Caco-2 (cell line): ENCODE results near the gene ARHGEF1. TPM values are rescaled to one million over a fixed set of nuclear protein-coding genes. Genes with fewer than 3 reads are reported as not detected.

ENCODE experiments used
- BruUV-seq: library from RNA; stranded (reverse); fragments of 400-500 nt; replicated peaks from 2 replicates; lab custom pipeline; 2021; lab: Mats Ljungman, UMichigan
- CTCF ChIA-PET: fragments of 300-600 bp; sonication (Branson Sonifier 250); formaldehyde crosslinking; loops from one replicate; lab custom pipeline; 2022; ENCODE audit warnings: antibody characterized with exemption; lab: Charles Lee
- POLR2A ChIA-PET: fragments of 300-600 bp; sonication (Branson Sonifier 250); formaldehyde crosslinking; loops from one replicate; lab custom pipeline; 2022; ENCODE audit warnings: antibody characterized with exemption; lab: Charles Lee
- DNase-seq, 2 experiments: peaks; one replicate each; pipeline versions ENCODE4 v3.0.0 to v3.0.0-alpha.2; 2020 to 2022
- H3K27me3 ChIP-seq: replicated peaks from 2 replicates; pipeline ENCODE4 v1.6.0; 2011; ENCODE audit warnings: low read length; ENCODE audit not compliant: control insufficient read depth, insufficient read depth
- H3K36me3 ChIP-seq: 2 replicates; pipeline ENCODE4 v1.5.1; 2011; ENCODE audit warnings: low read length; ENCODE audit not compliant: control insufficient read depth, insufficient read depth
- H3K4me1 ChIP-seq: fragments of 250-450 bp; sonication (Bioruptor Pico); 2 replicates; pipeline ENCODE4 v1.5.1; 2020; ENCODE audit warnings: mild to moderate bottlenecking
- H3K4me3 ChIP-seq: 2 replicates; pipeline ENCODE4 v1.5.1; 2011; ENCODE audit warnings: low read depth, mild to moderate bottlenecking, control low read depth, low read length
- H3K9me3 ChIP-seq: fragments of 250-450 bp; sonication (Bioruptor Pico); 2 replicates; pipeline ENCODE4 v1.5.1; 2020; ENCODE audit warnings: mild to moderate bottlenecking, moderate library complexity
- H3K27ac Mint-ChIP-seq: one replicate; pipeline ENCODE4 v1.8.0; 2022; ENCODE audit warnings: mixed read lengths; ENCODE audit not compliant: unreplicated experiment
- H3K27me3 Mint-ChIP-seq: one replicate; pipeline ENCODE4 v1.8.0; 2022; ENCODE audit warnings: mixed read lengths; ENCODE audit not compliant: insufficient read depth, unreplicated experiment
- H3K36me3 Mint-ChIP-seq: one replicate; pipeline ENCODE4 v1.8.0; 2022; ENCODE audit warnings: mild to moderate bottlenecking, mixed read lengths; ENCODE audit not compliant: insufficient read depth, unreplicated experiment
- H3K4me1 Mint-ChIP-seq: one replicate; pipeline ENCODE4 v1.8.0; 2022; ENCODE audit warnings: low read depth, mixed read lengths; ENCODE audit not compliant: unreplicated experiment
- H3K4me3 Mint-ChIP-seq: one replicate; pipeline ENCODE4 v1.8.0; 2022; ENCODE audit warnings: mild to moderate bottlenecking, moderate library complexity, mixed read lengths; ENCODE audit not compliant: unreplicated experiment
- H3K9me3 Mint-ChIP-seq: one replicate; pipeline ENCODE4 v1.8.0; 2022; ENCODE audit warnings: mixed read lengths; ENCODE audit not compliant: unreplicated experiment
- intact Hi-C: fragments of 100-400 bp; cut with micrococcal nuclease; formaldehyde crosslinking; loops from one replicate; pipeline ENCODE4 v1.10.0; 2022; ENCODE audit not compliant: unreplicated experiment
- microRNA-seq: library from miRNA; unstranded; fragments of <30 nt; microRNA quantifications from one replicate; pipeline ENCODE4 v1.2.0, GENCODE V29; 2022
- total RNA-seq: library from RNA; stranded (reverse); gene quantifications from 2 replicates; pipeline ENCODE4 v1.2.3, GENCODE V29; 2022
- TF ChIP-seq, protein P1 (sequence below), 2 experiments: fragments of 200-600 bp in 1 of 2; IDR thresholded peaks; 1 replicate in 1 of 2; 2 replicates in 1 of 2; pipeline versions ENCODE4 v1.5.1 to v1.8.0; 2011 to 2022; ENCODE audit warnings: antibody characterized with exemption in 1 of 2, control low read depth in 1 of 2, inconsistent platforms in 1 of 2, low read depth in 1 of 2, low read length in 1 of 2, mild to moderate bottlenecking in 1 of 2, moderate library complexity in 1 of 2; ENCODE audit not compliant: insufficient read depth in 1 of 2, severe bottlenecking in 1 of 2, unreplicated experiment in 1 of 2

The ARHGEF1 gene
- total RNA-seq, 1 experiment from 2014 or later = 63.5 TPM

DNA sequence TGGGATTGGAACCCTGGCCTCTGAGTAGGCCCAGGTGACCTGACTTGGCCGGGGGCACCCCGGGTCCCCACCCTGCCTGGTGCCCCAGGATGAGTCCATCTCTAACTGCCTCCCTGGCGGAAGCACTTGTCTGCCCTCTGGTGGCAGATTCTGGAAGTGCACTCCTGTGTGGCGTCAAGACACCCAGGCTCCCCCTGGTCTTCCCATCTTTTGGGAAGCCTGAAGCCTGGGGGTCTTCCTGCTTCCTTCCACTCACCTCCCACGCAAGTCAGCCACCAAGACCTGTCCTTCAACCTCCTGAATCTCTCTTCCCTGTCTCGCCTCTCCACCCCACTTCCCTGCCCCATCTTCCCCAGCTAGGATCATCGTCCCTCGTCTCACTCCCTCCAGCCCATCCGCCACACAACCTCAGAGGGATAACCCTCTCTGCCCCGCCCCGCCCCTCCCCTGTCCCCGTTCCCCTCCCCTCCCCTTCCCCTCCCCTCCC lies 68.7 kb downstream of the ARHGEF1 start:
- CTCF ChIA-PET = interaction anchor here (1.8 kb wide), 1 partner anchor 78 kb away, joined by 5 read pairs; no protein-coding TSS in a partner anchor
- POLR2A ChIA-PET = interaction anchor here (0.7 kb wide), 1 partner anchor 67 kb away, joined by 4 read pairs; no protein-coding TSS in a partner anchor
- H3K4me1 Mint-ChIP-seq = no peaks in the 10 kb centered on the region
- Histone ChIP-seq H3K36me3 (no peaks in the 10 kb centered on the region), H3K9me3 (no peaks in the 10 kb centered on the region), H3K4me1 (no peaks in the 10 kb centered on the region), H3K27me3 (no peaks in the 10 kb centered on the region), H3K4me3 (no peak overlapping the region)
- no TSS peak for BruUV-seq
- TF ChIP-seq, protein P1, sequence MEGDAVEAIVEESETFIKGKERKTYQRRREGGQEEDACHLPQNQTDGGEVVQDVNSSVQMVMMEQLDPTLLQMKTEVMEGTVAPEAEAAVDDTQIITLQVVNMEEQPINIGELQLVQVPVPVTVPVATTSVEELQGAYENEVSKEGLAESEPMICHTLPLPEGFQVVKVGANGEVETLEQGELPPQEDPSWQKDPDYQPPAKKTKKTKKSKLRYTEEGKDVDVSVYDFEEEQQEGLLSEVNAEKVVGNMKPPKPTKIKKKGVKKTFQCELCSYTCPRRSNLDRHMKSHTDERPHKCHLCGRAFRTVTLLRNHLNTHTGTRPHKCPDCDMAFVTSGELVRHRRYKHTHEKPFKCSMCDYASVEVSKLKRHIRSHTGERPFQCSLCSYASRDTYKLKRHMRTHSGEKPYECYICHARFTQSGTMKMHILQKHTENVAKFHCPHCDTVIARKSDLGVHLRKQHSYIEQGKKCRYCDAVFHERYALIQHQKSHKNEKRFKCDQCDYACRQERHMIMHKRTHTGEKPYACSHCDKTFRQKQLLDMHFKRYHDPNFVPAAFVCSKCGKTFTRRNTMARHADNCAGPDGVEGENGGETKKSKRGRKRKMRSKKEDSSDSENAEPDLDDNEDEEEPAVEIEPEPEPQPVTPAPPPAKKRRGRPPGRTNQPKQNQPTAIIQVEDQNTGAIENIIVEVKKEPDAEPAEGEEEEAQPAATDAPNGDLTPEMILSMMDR (IDR thresholded peaks at IDR 0.05; ENCODE audit: insufficient read depth in 1 of 2, low read depth in 1 of 2, low read length in 1 of 2, severe bottlenecking in 1 of 2, unreplicated experiment in 1 of 2) = peak; percentile 98 to 99
- H3K9me3 Mint-ChIP-seq = no peaks in the 10 kb centered on the region
- intact Hi-C loops = loop anchor here (1.0 kb wide), 4 partner anchors 16 to 92 kb away; no protein-coding TSS in a partner anchor
- peak; percentile 84 to 89 for DNase-seq
- H3K27me3 Mint-ChIP-seq = no peaks in the 10 kb centered on the region
- H3K27ac Mint-ChIP-seq = no peak overlapping the region
- H3K4me3 Mint-ChIP-seq = no peak overlapping the region
- H3K36me3 Mint-ChIP-seq = peaks cover 6% of the 10 kb centered on the region

DNA sequence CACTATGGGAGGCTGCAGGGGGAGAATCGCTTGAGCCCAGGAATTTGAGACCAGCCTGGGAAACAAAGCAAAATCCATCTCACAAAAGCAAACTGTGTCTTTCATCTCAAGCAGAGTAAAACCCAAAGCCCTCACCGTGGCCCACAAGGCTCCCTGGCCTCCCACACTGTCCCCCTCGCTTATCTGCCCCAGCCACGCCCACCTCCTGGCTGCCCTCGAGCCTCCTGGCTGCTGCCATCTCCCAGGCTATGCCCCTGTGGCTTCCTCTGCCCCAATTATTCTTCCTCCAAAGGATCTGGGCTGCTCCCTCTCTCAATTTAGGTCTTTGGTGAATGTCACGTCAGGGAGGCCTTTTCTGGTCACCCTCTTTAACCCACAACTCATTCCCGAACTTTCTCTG lies 72.5 kb downstream of the ARHGEF1 start:
- TF ChIP-seq, protein P1 (IDR thresholded peaks at IDR 0.05; ENCODE audit: insufficient read depth in 1 of 2, low read depth in 1 of 2, low read length in 1 of 2, severe bottlenecking in 1 of 2, unreplicated experiment in 1 of 2) = no peak
- Histone ChIP-seq H3K36me3 (no peaks in the 10 kb centered on the region), H3K27me3 (no peaks in the 10 kb centered on the region), H3K9me3 (no peaks in the 10 kb centered on the region), H3K4me3 (no peak overlapping the region), H3K4me1 (peaks cover 14% of the 10 kb centered on the region)
- no peak for DNase-seq
- Mint-ChIP-seq H3K27ac (no peak overlapping the region), H3K4me1 (peaks cover 13% of the 10 kb centered on the region), H3K27me3 (no peaks in the 10 kb centered on the region), H3K9me3 (no peaks in the 10 kb centered on the region), H3K4me3 (no peak overlapping the region), H3K36me3 (peaks cover 13% of the 10 kb centered on the region)
- no TSS peak for BruUV-seq
- intact Hi-C loops = no loop called here
- ChIA-PET POLR2A (no interaction called here), CTCF (no interaction called here)

DNA sequence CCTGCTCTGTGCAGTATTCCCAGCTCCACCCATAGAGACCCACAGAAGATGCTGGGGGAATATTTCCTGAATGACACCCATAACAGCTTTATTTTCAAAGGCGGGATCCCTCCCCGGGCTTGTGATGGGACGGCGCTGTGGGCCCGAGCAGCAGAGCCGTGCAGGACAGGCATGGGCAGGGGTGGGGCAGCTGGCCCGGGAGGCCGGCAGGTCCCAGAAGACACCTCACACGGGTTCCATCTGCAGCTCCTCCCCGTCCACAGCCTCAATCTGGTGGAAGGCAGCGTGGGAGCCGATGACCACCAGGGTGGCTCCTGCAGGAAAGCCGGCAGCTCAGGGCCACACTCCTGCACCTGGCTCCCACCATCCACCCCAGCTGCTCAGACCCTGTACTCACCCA lies 73.6 kb downstream of the ARHGEF1 start:
- no peaks in the 10 kb centered on the region for H3K27me3 ChIP-seq
- DNase-seq = no peak
- POLR2A ChIA-PET = no interaction called here
- H3K4me1 Mint-ChIP-seq = peaks cover 13% of the 10 kb centered on the region
- H3K36me3 Mint-ChIP-seq = peaks cover 11% of the 10 kb centered on the region
- intact Hi-C loops = no loop called here
- no peaks in the 10 kb centered on the region for H3K9me3 Mint-ChIP-seq
- H3K27ac Mint-ChIP-seq = no peak overlapping the region
- TF ChIP-seq, protein P1 (IDR thresholded peaks at IDR 0.05; ENCODE audit: insufficient read depth in 1 of 2, low read depth in 1 of 2, low read length in 1 of 2, severe bottlenecking in 1 of 2, unreplicated experiment in 1 of 2) = no peak
- no peaks in the 10 kb centered on the region for H3K27me3 Mint-ChIP-seq
- no peak overlapping the region for H3K4me3 Mint-ChIP-seq
- CTCF ChIA-PET = no interaction called here
- H3K36me3 ChIP-seq = no peaks in the 10 kb centered on the region
- peaks cover 14% of the 10 kb centered on the region for H3K4me1 ChIP-seq
- BruUV-seq = no TSS peak
- no peaks in the 10 kb centered on the region for H3K9me3 ChIP-seq
- H3K4me3 ChIP-seq = no peak overlapping the region

Small RNA genes lying within 50 kb of the gene (microRNA-seq; reads per million reads assigned to microRNA genes)
- gene MIR6797 = 0.56 reads per million

Other genes with a start within 250 kb of the ARHGEF1 start
- 0.44 TPM in 1 of 2 replicates, not detected in the other for gene CEACAM7, start 194.9 kb upstream of the ARHGEF1 start, total RNA-seq
- gene CEACAM5, start 174.6 kb upstream of the ARHGEF1 start, total RNA-seq = 1.3 and 3.9 TPM in 2 replicates
- gene CEACAM6, start 127.7 kb upstream of the ARHGEF1 start, total RNA-seq = 10.7 and 16.2 TPM in 2 replicates
- not detected in 2 replicates for gene CEACAM3, start 86.6 kb upstream of the ARHGEF1 start, total RNA-seq
- not detected in 2 replicates for gene LYPD4, start 38.5 kb upstream of the ARHGEF1 start, total RNA-seq
- gene DMRTC2, start 38.1 kb upstream of the ARHGEF1 start, total RNA-seq = not detected in 2 replicates
- 3,297 and 3,418 TPM in 2 replicates for gene RPS19, start 22.9 kb upstream of the ARHGEF1 start, total RNA-seq
- gene CD79A, start 5.9 kb upstream of the ARHGEF1 start, total RNA-seq = 0.82 TPM in 1 of 2 replicates, not detected in the other
- gene ERFL, start 45.3 kb downstream of the ARHGEF1 start, total RNA-seq = 0.23 and 0.49 TPM in 2 replicates
- gene RABAC1, start 76.1 kb downstream of the ARHGEF1 start, total RNA-seq = 64.4 and 70.7 TPM in 2 replicates
- 0.54 and 0.84 TPM in 2 replicates for gene ATP1A3, start 111.0 kb downstream of the ARHGEF1 start, total RNA-seq
- gene GRIK5, start 187.0 kb downstream of the ARHGEF1 start, total RNA-seq = 0.30 and 0.48 TPM in 2 replicates
- 22.4 and 22.7 TPM in 2 replicates for gene ZNF574, start 193.0 kb downstream of the ARHGEF1 start, total RNA-seq
- 0.95 and 1.5 TPM in 2 replicates for gene POU2F2, start 249.3 kb downstream of the ARHGEF1 start, total RNA-seq